HUES48 (cell line): ENCODE results near the gene TBC1D3D.
"Not testable (repeated sequence)": the region's sequence is repeated elsewhere in the genome, so short reads cannot be mapped to it uniquely, and the experiment has no call there.

Experiments used
- H3K27ac ChIP-seq: one replicate; pipeline ENCODE4 v1.7.0; 2013; ENCODE audit warnings: low read depth, low read length, inconsistent platforms
- H3K27me3 ChIP-seq: 2 replicates; pipeline ENCODE4 v1.6.1; 2013; ENCODE audit warnings: mild to moderate bottlenecking, low read length; ENCODE audit not compliant: control insufficient read depth, insufficient read depth
- H3K36me3 ChIP-seq: 2 replicates; pipeline ENCODE4 v1.6.1; 2013; ENCODE audit warnings: low read length; ENCODE audit not compliant: control insufficient read depth, insufficient read depth
- H3K4me1 ChIP-seq: 2 replicates; pipeline ENCODE4 v1.6.1; 2013; ENCODE audit warnings: mild to moderate bottlenecking, low read length; ENCODE audit not compliant: control insufficient read depth, insufficient read depth
- H3K4me3 ChIP-seq: 2 replicates; pipeline ENCODE4 v1.5.1; 2013; ENCODE audit warnings: mild to moderate bottlenecking, low read depth, low read length
- H3K9ac ChIP-seq: 2 replicates; pipeline ENCODE4 v1.6.1; 2013; ENCODE audit warnings: mild to moderate bottlenecking, low read depth, low read length, moderate library complexity
- H3K9me3 ChIP-seq: 2 replicates; pipeline ENCODE4 v1.6.1; 2013; ENCODE audit warnings: low read length; ENCODE audit not compliant: control insufficient read depth, insufficient read depth

Gene TBC1D3D

GRCh38 chr17:38003676-38004075, at the start of gene TBC1D3D:
Gene TBC1D3D, plus strand, starts transcription at chr17:38003976. Its CDS starts 1,585 bp downstream, at chr17:38005561.
- not testable (repeated sequence) for H3K36me3 ChIP-seq, H3K4me1 ChIP-seq, H3K4me3 ChIP-seq, H3K9me3 ChIP-seq, H3K9ac ChIP-seq, H3K27me3 ChIP-seq, H3K27ac ChIP-seq

- not testable (repeated sequence) for H3K4me1 ChIP-seq, H3K4me3 ChIP-seq, H3K27ac ChIP-seq, H3K9ac ChIP-seq, H3K36me3 ChIP-seq, H3K9me3 ChIP-seq, H3K27me3 ChIP-seq
Observed at GRCh38 chr17:37988960-37989359, 14.8 kb upstream of the TBC1D3D start, which contains the start of gene TBC1D3L. Gene TBC1D3L, minus strand, starts transcription at chr17:37989060. Its CDS starts 1,540 bp downstream, at chr17:37987520.
